HepG2 (cell line): ENCODE measurements around the gene CEP78. TPM values are rescaled to one million over a fixed set of nuclear protein-coding genes. Genes with fewer than 3 reads are reported as not detected.
A peak's percentile ranks its signal among the peaks of the same experiment; 100 is the strongest.

Source experiments
- AGO1 ChIP-seq: fragments of 200-400 bp; formaldehyde crosslinking; IDR thresholded peaks from 2 replicates; pipeline ENCODE4 v1.6.1; 2017; ENCODE audit warnings: mild to moderate bottlenecking, low read depth, low read length, moderate library complexity; ENCODE audit not compliant: poor library complexity, severe bottlenecking
- AKAP8 ChIP-seq: sonication (generic); formaldehyde crosslinking; IDR thresholded peaks from 2 replicates; pipeline ENCODE4 v1.5.1; 2020; ENCODE audit warnings: mild to moderate bottlenecking, missing genetic modification reagents
- ATF7-NPFF ChIP-seq: sonication (generic); formaldehyde crosslinking; IDR thresholded peaks from 2 replicates; pipeline ENCODE4 v1.8.1; 2023; ENCODE audit warnings: mild to moderate bottlenecking, low read depth, missing genetic modification reagents, moderate library complexity
- CC2D1A ChIP-seq: sonication (generic); formaldehyde crosslinking; IDR thresholded peaks from 2 replicates; pipeline ENCODE4 v1.8.1; 2023; ENCODE audit warnings: mild to moderate bottlenecking, missing genetic modification reagents
- DNMT1 ChIP-seq: sonication (generic); formaldehyde crosslinking; IDR thresholded peaks from 2 replicates; pipeline ENCODE4 v1.5.1; 2020; ENCODE audit warnings: mild to moderate bottlenecking, missing genetic modification reagents
- ELF1 ChIP-seq: sonication (generic); formaldehyde crosslinking; IDR thresholded peaks from 2 replicates; pipeline ENCODE4 v1.4.0; 2020; ENCODE audit warnings: missing genetic modification reagents
- HDAC1 ChIP-seq: sonication (generic); formaldehyde crosslinking; IDR thresholded peaks from 2 replicates; pipeline ENCODE4 v1.5.1; 2020; ENCODE audit warnings: mild to moderate bottlenecking, missing genetic modification reagents
- HMG20A ChIP-seq: IDR thresholded peaks from 2 replicates; pipeline ENCODE4 v1.6.1; 2016; ENCODE audit warnings: borderline replicate concordance
- HNF1B ChIP-seq: sonication (generic); formaldehyde crosslinking; IDR thresholded peaks from 2 replicates; pipeline ENCODE4 v1.5.1; 2020; ENCODE audit warnings: mild to moderate bottlenecking, moderate library complexity, missing genetic modification reagents
- ISL2 ChIP-seq: sonication (generic); formaldehyde crosslinking; IDR thresholded peaks from 2 replicates; pipeline ENCODE4 v1.5.0; 2020; ENCODE audit warnings: missing genetic modification reagents
- LBX2 ChIP-seq: sonication (generic); formaldehyde crosslinking; IDR thresholded peaks from 2 replicates; pipeline ENCODE4 v1.5.0; 2020; ENCODE audit warnings: missing genetic modification reagents, mild to moderate bottlenecking, borderline replicate concordance
- MLLT10 ChIP-seq: sonication (generic); formaldehyde crosslinking; IDR thresholded peaks from 2 replicates; pipeline ENCODE4 v1.4.0; 2020; ENCODE audit warnings: missing genetic modification reagents
- NFKB2 ChIP-seq: sonication (generic); formaldehyde crosslinking; IDR thresholded peaks from 2 replicates; pipeline ENCODE4 v1.4.0; 2020; ENCODE audit warnings: missing genetic modification reagents, borderline replicate concordance
- RFX5 ChIP-seq: IDR thresholded peaks from 2 replicates; pipeline ENCODE4 v1.6.1; 2011; ENCODE audit warnings: low read depth, low read length, improper control_type of control experiment
- RXRA ChIP-seq: sonication (generic); formaldehyde crosslinking; IDR thresholded peaks from 2 replicates; pipeline ENCODE4 v1.5.1; 2020; ENCODE audit warnings: missing genetic modification reagents
- SIX4 ChIP-seq: sonication (generic); formaldehyde crosslinking; IDR thresholded peaks from 2 replicates; pipeline ENCODE4 v1.4.0; 2020; ENCODE audit warnings: missing genetic modification reagents
- TMF1 ChIP-seq: sonication (generic); formaldehyde crosslinking; IDR thresholded peaks from 2 replicates; pipeline ENCODE4 v1.8.1; 2022; ENCODE audit warnings: low read depth, missing genetic modification reagents
- ZBTB1 ChIP-seq: sonication (generic); formaldehyde crosslinking; IDR thresholded peaks from 2 replicates; pipeline ENCODE4 v1.4.0; 2020; ENCODE audit warnings: missing genetic modification reagents, borderline replicate concordance
- ZBTB42 ChIP-seq: sonication (generic); formaldehyde crosslinking; IDR thresholded peaks from 2 replicates; pipeline ENCODE4 v1.5.0; 2020; ENCODE audit warnings: mild to moderate bottlenecking, missing genetic modification reagents
- ZFP36 ChIP-seq: fragments of 150-350 bp; IDR thresholded peaks from 2 replicates; pipeline ENCODE4 v1.6.1; 2018; ENCODE audit warnings: borderline replicate concordance, low read length, low read depth; ENCODE audit not compliant: partially characterized antibody
- ZNF367 ChIP-seq: sonication (generic); formaldehyde crosslinking; IDR thresholded peaks from 2 replicates; pipeline ENCODE4 v1.4.0; 2020; ENCODE audit warnings: missing genetic modification reagents, borderline replicate concordance
- ZNF430 ChIP-seq: sonication (generic); formaldehyde crosslinking; IDR thresholded peaks from 2 replicates; pipeline ENCODE4 v1.9.0; 2021; ENCODE audit warnings: mild to moderate bottlenecking, missing genetic modification reagents
- ZNF562 ChIP-seq: sonication (generic); formaldehyde crosslinking; IDR thresholded peaks from 2 replicates; pipeline ENCODE4 v1.8.0; 2022; ENCODE audit warnings: missing genetic modification reagents, borderline replicate concordance
- ZNF564 ChIP-seq: sonication (generic); formaldehyde crosslinking; IDR thresholded peaks from 2 replicates; pipeline ENCODE4 v1.8.1; 2023; ENCODE audit warnings: mild to moderate bottlenecking, missing genetic modification reagents
- polyA plus RNA-seq, 8 experiments: library from polyadenylated mRNA; depleted of rRNA in 3 of 8; stranded (reverse) in 7 of 8; unstranded in 1 of 8; fragments of >200 nt; fragmentation: Illumina TruSeq in 4 of 8; extraction: Trizol in 4 of 8; gene quantifications; 2 replicates each; pipeline versions ENCODE4 v1.2.1 to v1.2.3, GENCODE V29; 2011 to 2016; ENCODE audit warnings: low read depth in 4 of 8, missing spikeins in 1 of 8, mixed read lengths in 1 of 8; ENCODE audit not compliant: insufficient read depth in 1 of 8
- total RNA-seq, 5 experiments: library from RNA; depleted of rRNA; stranded (reverse); fragments of >200 nt; fragmentation: Illumina TruSeq; extraction: Trizol; gene quantifications; 2 replicates each; pipeline ENCODE4 v1.2.3, GENCODE V29; 2016; ENCODE audit warnings: low read depth in 1 of 5
- TF ChIP-seq, protein P1 (sequence below): IDR thresholded peaks from 2 replicates; pipeline ENCODE4 v1.6.1; 2018; ENCODE audit warnings: missing genetic modification reagents, mild to moderate bottlenecking, missing compliant biosample characterization
- TF ChIP-seq, protein P2 (sequence below): sonication (generic); formaldehyde crosslinking; IDR thresholded peaks from 2 replicates; pipeline ENCODE4 v1.5.0; 2020; ENCODE audit warnings: missing genetic modification reagents

CEP78 gene
- total and polyA plus RNA-seq, 2 of the 13 experiments (the other 11 are each of a cell fraction or from before 2014, with no cell fraction given): 5.1 to 30.8 TPM

DNA sequence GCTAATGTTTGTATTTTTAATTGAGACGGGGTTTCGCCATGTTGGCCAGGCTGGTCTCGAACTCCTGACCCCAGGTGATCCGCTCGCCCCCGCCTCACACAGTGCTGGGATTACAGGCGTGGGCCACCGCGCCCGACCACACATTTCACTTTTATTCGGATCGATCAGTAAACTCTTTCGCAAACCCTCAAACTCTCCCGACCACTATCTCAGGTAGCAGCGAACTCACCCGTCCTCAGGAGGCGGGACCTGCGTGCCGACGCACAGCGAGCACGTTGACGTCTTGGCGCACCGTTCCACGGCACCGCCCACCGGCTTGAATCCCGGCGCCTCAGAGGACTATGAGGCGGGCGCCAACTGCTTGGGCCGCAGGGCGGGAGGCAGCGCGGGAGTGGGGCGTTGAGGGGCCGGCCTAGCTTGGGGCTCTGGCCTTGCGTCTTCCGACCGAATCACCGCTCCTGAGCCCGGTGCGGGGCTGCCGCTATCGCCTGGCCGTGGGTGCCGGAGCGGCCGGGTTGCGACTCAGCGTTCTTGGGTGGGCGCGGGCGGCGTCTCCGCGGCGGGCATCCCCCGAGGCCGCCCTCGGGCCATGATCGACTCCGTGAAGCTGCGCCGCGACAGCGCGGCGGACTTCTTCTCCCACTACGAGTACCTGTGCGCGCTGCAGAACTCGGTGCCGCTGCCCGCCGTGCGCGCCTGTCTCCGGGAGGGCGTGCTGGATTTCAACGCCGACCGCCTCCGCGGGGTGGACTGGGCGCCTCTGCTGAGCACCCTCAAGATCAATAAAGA lies at the start of gene CEP78 (continued):
- TF ChIP-seq, protein P1, sequence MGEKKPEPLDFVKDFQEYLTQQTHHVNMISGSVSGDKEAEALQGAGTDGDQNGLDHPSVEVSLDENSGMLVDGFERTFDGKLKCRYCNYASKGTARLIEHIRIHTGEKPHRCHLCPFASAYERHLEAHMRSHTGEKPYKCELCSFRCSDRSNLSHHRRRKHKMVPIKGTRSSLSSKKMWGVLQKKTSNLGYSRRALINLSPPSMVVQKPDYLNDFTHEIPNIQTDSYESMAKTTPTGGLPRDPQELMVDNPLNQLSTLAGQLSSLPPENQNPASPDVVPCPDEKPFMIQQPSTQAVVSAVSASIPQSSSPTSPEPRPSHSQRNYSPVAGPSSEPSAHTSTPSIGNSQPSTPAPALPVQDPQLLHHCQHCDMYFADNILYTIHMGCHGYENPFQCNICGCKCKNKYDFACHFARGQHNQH (CRISPR knock-in tag): peak; percentile 63
- TF ChIP-seq LBX2 (CRISPR knock-in tag) (no peak), SIX4 (CRISPR knock-in tag) (0 out of 2 replicates have a peak, but pooled peaks have one; percentile 49), ZFP36 (no peak), RFX5 (no peak), ELF1 (CRISPR knock-in tag) (0 out of 2 replicates have a peak, but pooled peaks have one; percentile 11), HDAC1 (peak; percentile 89), ATF7-NPFF (CRISPR knock-in tag) (peak; percentile 44; the same call in 1 of the 2 replicates), DNMT1 (CRISPR knock-in tag) (no peak), RXRA (CRISPR knock-in tag) (peak; percentile 24; the same call in 1 of the 2 replicates), AGO1 (no peak), ZNF367 (CRISPR knock-in tag) (no peak), AKAP8 (CRISPR knock-in tag) (peak; percentile 64; the same call in 1 of the 2 replicates), HNF1B (CRISPR knock-in tag) (0 out of 2 replicates have a peak, but pooled peaks have one; percentile 44), CC2D1A (CRISPR knock-in tag) (no peak), ZBTB42 (CRISPR knock-in tag) (peak; percentile 89; the same call in 1 of the 2 replicates), TMF1 (CRISPR knock-in tag) (no peak; the same call in 1 of the 2 replicates), HMG20A (CRISPR knock-in tag) (no peak), ZNF564 (CRISPR knock-in tag) (no peak; the same call in none of the 2 replicates), MLLT10 (CRISPR knock-in tag) (no peak), NFKB2 (no peak; the same call in 1 of the 2 replicates), ISL2 (CRISPR knock-in tag) (peak; percentile 71; the same call in 1 of the 2 replicates), ZNF430 (CRISPR knock-in tag) (no peak), ZBTB1 (no peak), ZNF562 (CRISPR knock-in tag) (no peak)
- TF ChIP-seq, protein P2, sequence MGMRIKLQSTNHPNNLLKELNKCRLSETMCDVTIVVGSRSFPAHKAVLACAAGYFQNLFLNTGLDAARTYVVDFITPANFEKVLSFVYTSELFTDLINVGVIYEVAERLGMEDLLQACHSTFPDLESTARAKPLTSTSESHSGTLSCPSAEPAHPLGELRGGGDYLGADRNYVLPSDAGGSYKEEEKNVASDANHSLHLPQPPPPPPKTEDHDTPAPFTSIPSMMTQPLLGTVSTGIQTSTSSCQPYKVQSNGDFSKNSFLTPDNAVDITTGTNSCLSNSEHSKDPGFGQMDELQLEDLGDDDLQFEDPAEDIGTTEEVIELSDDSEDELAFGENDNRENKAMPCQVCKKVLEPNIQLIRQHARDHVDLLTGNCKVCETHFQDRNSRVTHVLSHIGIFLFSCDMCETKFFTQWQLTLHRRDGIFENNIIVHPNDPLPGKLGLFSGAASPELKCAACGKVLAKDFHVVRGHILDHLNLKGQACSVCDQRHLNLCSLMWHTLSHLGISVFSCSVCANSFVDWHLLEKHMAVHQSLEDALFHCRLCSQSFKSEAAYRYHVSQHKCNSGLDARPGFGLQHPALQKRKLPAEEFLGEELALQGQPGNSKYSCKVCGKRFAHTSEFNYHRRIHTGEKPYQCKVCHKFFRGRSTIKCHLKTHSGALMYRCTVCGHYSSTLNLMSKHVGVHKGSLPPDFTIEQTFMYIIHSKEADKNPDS: peak; percentile 67; the same call in 1 of the 2 replicates
